SU-DHL-6 (cell line): ENCODE results near the gene DLK1.

Experiments used
- H2AFZ ChIP-seq: fragments of 200-600 bp; sonication (generic); 2 replicates; pipeline ENCODE4 v1.6.1; 2014; ENCODE audit warnings: low read depth, mild to moderate bottlenecking, moderate library complexity, mixed read lengths, antibody characterized with exemption, low read length; ENCODE audit not compliant: severe bottlenecking
- H3F3A ChIP-seq: fragments of 200-600 bp; shearing (Covaris generic); 2 replicates; pipeline ENCODE4 v1.6.0; 2016; ENCODE audit warnings: antibody characterized with exemption, mild to moderate bottlenecking; ENCODE audit not compliant: insufficient read depth
- H3K27ac ChIP-seq: fragments of 200-600 bp; sonication (generic); 2 replicates; pipeline ENCODE4 v1.5.1; 2016; ENCODE audit warnings: low read depth, mild to moderate bottlenecking, low read length, moderate library complexity, mixed read lengths
- H3K27me3 ChIP-seq: fragments of 200-600 bp; sonication (generic), shearing (Covaris generic); 2 replicates; pipeline ENCODE4 v1.6.0; 2014; ENCODE audit warnings: mild to moderate bottlenecking, low read length
- H3K36me3 ChIP-seq: fragments of 200-600 bp; sonication (generic); 2 replicates; pipeline ENCODE4 v1.6.1; 2014; ENCODE audit warnings: mild to moderate bottlenecking, low read length, mixed read lengths
- H3K4me2 ChIP-seq: fragments of 300-600, 200-600 bp; shearing (Covaris generic), sonication (generic); 2 replicates; pipeline ENCODE4 v1.6.0; 2014; ENCODE audit warnings: low read length, low read depth, mild to moderate bottlenecking; ENCODE audit not compliant: poor library complexity, severe bottlenecking
- H3K4me3 ChIP-seq: fragments of 200-600 bp; sonication (generic); 2 replicates; pipeline ENCODE4 v1.5.1; 2014; ENCODE audit warnings: antibody characterized with exemption, low read length, mild to moderate bottlenecking, mixed read lengths; ENCODE audit not compliant: insufficient read depth, poor library complexity, severe bottlenecking
- H3K79me2 ChIP-seq: fragments of 200-600 bp; sonication (generic); 2 replicates; pipeline ENCODE4 v1.6.1; 2014; ENCODE audit warnings: mild to moderate bottlenecking, low read length, moderate library complexity; ENCODE audit not compliant: insufficient read depth
- H3K9ac ChIP-seq: fragments of 200-600 bp; sonication (generic); 2 replicates; pipeline ENCODE4 v1.7.0; 2014; ENCODE audit warnings: mild to moderate bottlenecking, low read length
- H3K9me2 ChIP-seq: fragments of 200-600 bp; sonication (generic); replicated peaks from 2 replicates; pipeline ENCODE4 v1.6.1; 2014; ENCODE audit warnings: low read length; ENCODE audit not compliant: insufficient read depth
- H3K9me3 ChIP-seq: fragments of 200-600 bp; sonication (generic); 2 replicates; pipeline ENCODE4 v1.6.1; 2014; ENCODE audit warnings: low read length, mixed read lengths; ENCODE audit not compliant: insufficient read depth
- H4K20me1 ChIP-seq: fragments of 200-600 bp; sonication (generic); 2 replicates; pipeline ENCODE4 v1.6.1; 2014; ENCODE audit warnings: low read depth, mild to moderate bottlenecking, antibody characterized with exemption, low read length, moderate library complexity, mixed read lengths
- EZH2phosphoT487 ChIP-seq: fragments of 200-600 bp; sonication (generic), shearing (Covaris generic); conservative IDR thresholded peaks from 2 replicates; pipeline ENCODE4 v1.6.1; 2018; ENCODE audit warnings: mild to moderate bottlenecking, antibody characterized with exemption, low read length, moderate library complexity, mixed read lengths
- TF ChIP-seq, protein P1 (sequence below): fragments of 200-600 bp; sonication (generic); IDR thresholded peaks from one replicate; pipeline ENCODE4 v1.5.1; 2017; ENCODE audit warnings: antibody characterized with exemption, mild to moderate bottlenecking, low read length, moderate library complexity; ENCODE audit not compliant: insufficient read depth, poor library complexity, severe bottlenecking

DLK1 gene

DNA sequence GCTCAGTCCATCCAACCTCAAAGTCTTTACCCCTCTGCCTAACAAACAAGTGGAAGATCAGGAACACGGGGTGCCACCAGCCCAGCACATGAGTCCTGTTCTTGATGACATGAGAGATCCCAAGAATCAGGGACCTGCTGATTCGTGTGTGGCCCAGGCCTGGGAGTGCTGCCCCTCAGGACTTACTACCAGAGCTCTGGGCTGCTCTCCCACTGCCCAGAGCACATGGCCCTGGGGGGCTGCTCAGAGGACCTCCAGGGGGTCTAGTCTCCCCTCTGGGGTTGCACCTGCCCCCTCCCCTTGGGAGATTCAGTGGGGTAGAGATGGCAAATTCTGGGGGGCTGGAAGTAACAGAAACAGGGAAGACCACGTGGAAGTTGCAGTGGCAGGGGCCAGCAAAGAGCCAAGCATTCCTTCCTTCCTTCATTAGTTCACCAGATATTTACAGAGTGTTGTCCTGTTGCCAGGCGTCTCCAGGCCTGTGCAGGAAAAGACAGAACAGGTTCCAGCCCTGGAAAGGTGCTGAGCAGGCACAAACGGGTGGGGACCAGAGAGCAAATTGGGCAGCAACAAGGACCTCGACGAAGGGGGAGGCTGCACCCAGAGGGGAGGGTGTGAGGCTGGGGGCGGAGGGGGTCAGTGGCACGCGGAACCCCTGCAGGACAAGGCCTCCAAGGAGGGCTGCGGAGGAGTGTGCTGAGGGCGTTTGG lies 54.1 kb downstream of the DLK1 start:
- no peaks in the 10 kb centered on the region for H3K9me2 ChIP-seq
- H3K36me3 ChIP-seq = no peaks in the 10 kb centered on the region
- H3K79me2 ChIP-seq = no peaks in the 10 kb centered on the region
- no peak overlapping the region for H3K4me3 ChIP-seq
- no peaks in the 10 kb centered on the region for H4K20me1 ChIP-seq
- TF ChIP-seq, protein P1, sequence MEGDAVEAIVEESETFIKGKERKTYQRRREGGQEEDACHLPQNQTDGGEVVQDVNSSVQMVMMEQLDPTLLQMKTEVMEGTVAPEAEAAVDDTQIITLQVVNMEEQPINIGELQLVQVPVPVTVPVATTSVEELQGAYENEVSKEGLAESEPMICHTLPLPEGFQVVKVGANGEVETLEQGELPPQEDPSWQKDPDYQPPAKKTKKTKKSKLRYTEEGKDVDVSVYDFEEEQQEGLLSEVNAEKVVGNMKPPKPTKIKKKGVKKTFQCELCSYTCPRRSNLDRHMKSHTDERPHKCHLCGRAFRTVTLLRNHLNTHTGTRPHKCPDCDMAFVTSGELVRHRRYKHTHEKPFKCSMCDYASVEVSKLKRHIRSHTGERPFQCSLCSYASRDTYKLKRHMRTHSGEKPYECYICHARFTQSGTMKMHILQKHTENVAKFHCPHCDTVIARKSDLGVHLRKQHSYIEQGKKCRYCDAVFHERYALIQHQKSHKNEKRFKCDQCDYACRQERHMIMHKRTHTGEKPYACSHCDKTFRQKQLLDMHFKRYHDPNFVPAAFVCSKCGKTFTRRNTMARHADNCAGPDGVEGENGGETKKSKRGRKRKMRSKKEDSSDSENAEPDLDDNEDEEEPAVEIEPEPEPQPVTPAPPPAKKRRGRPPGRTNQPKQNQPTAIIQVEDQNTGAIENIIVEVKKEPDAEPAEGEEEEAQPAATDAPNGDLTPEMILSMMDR = no peak
- no peak for TF ChIP-seq EZH2phosphoT487
- H3K9ac ChIP-seq = no peak overlapping the region
- H3F3A ChIP-seq = no peaks in the 10 kb centered on the region
- H3K27me3 ChIP-seq = no peaks in the 10 kb centered on the region
- H3K27ac ChIP-seq = no peak overlapping the region
- no peak overlapping the region for H2AFZ ChIP-seq
- H3K9me3 ChIP-seq = no peaks in the 10 kb centered on the region
- no peak overlapping the region for H3K4me2 ChIP-seq

DNA sequence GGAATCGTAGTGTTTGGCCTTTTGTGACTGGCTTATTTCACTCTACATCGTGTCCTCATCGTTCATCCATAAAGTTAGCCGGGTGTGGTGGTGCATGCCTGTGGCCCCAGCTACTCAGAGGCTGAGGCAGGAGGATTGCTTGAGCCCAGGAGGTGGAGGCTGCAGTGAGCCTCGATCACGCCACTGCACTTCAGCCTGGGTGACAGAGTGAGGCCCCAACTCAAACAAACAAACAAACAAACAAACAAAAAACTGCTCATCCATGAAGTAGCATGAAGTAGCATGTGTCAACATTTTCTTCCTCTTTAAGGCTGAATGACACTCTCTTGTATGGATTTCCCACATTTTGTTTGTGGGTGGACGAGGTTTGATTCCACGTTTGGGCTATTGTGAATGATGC lies 55.3 kb downstream of the DLK1 start:
- Histone ChIP-seq H3K9me2 (no peaks in the 10 kb centered on the region), H3K4me3 (no peak overlapping the region), H3K27ac (no peak overlapping the region), H3K9me3 (no peaks in the 10 kb centered on the region), H3K79me2 (no peaks in the 10 kb centered on the region), H3K27me3 (no peaks in the 10 kb centered on the region), H3K9ac (no peak overlapping the region), H4K20me1 (no peaks in the 10 kb centered on the region), H3K4me2 (no peak overlapping the region), H3K36me3 (no peaks in the 10 kb centered on the region), H2AFZ (no peak overlapping the region), H3F3A (no peaks in the 10 kb centered on the region)
- no peak for TF ChIP-seq EZH2phosphoT487
- TF ChIP-seq, protein P1 = no peak

DNA sequence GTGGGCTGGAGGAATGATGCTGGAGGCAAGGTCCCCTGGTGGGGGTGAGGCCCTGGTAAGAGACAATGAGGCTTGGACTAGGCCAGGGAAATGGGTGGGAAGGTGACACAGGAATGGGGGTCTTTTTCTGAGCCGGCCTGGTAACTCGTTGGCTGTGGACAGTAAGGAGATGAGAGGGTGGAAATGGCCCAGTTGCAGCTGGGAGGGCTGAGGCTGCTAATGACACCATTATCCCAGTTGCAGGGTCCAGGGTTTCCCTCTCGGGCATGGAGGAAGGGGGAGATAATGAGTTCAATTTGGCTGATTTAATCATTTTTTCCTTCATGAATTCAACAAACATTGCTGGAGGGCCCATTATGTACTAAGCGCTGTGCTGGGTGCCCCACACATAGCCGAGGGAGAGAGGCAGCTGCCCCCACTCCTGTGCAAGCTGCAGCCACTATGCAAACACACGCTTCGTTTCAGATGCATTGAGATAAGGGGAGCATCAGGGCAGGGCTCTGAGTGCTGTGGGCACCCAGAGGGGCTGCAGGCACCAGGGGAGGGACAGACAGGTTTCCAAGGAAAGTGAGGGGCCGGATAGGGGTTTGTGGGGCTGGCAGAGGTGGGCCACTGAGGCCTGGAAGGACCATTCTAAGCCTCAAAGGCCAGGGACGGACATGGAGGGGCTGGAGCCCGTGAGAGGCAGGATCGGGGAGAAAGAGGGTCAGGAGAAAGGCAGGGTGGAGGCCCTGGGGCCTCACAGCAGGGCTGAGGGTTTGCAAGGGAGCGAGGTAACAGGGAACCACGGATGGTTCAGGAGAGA lies 56.0 kb downstream of the DLK1 start:
- H3K9me2 ChIP-seq = no peaks in the 10 kb centered on the region
- no peaks in the 10 kb centered on the region for H3F3A ChIP-seq
- H3K9ac ChIP-seq = no peak overlapping the region
- H2AFZ ChIP-seq = no peak overlapping the region
- no peak overlapping the region for H3K4me2 ChIP-seq
- H3K9me3 ChIP-seq = no peaks in the 10 kb centered on the region
- no peaks in the 10 kb centered on the region for H3K79me2 ChIP-seq
- no peak overlapping the region for H3K27ac ChIP-seq
- H3K36me3 ChIP-seq = no peaks in the 10 kb centered on the region
- TF ChIP-seq, protein P1 = no peak
- no peak for TF ChIP-seq EZH2phosphoT487
- no peaks in the 10 kb centered on the region for H3K27me3 ChIP-seq
- H4K20me1 ChIP-seq = no peaks in the 10 kb centered on the region
- no peak overlapping the region for H3K4me3 ChIP-seq
